Activated CD8-positive, alpha-beta memory T cell treated with anti-CD3 and anti-CD28 coated beads, Interleukin-2, amount 10 ng/mL, durations not matched to agents 7 days and 5 days (primary cell): Measurements from ENCODE around the gene CGRRF1. TPM values are rescaled to one million over a fixed set of nuclear protein-coding genes. Genes with fewer than 3 reads are reported as not detected.

Experiments used
- ATAC-seq: fragments of 150-1000 bp; cut with Tn5 transposase; one replicate; pipeline ENCODE4 v1.10.0; 2021; ENCODE audit warnings: moderate library complexity
- CTCF ChIA-PET: fragments of 350-600 bp; sonication (Branson Sonifier 250); formaldehyde crosslinking; loops from one replicate; lab custom pipeline; 2021; ENCODE audit warnings: antibody characterized with exemption; lab: Charles Lee
- DNase-seq: peaks from one replicate; pipeline ENCODE4 v3.0.0-alpha.2; 2020
- H3K27ac Mint-ChIP-seq: one replicate; pipeline ENCODE4 v1.8.0; 2021; ENCODE audit warnings: mild to moderate bottlenecking, mixed read lengths
- H3K27me3 Mint-ChIP-seq: one replicate; pipeline ENCODE4 v1.8.0; 2021; ENCODE audit warnings: mixed read lengths
- H3K36me3 Mint-ChIP-seq: one replicate; pipeline ENCODE4 v1.8.0; 2021; ENCODE audit warnings: mild to moderate bottlenecking, mixed read lengths
- H3K4me1 Mint-ChIP-seq: one replicate; pipeline ENCODE4 v1.8.0; 2021; ENCODE audit warnings: mixed read lengths
- H3K4me3 Mint-ChIP-seq: one replicate; pipeline ENCODE4 v1.8.0; 2021; ENCODE audit warnings: mild to moderate bottlenecking, moderate library complexity, mixed read lengths
- H3K9me3 Mint-ChIP-seq: one replicate; pipeline ENCODE4 v1.8.0; 2022; ENCODE audit warnings: low read depth, mixed read lengths
- total RNA-seq, 2 experiments: library from RNA; stranded (reverse); gene quantifications; one replicate each; pipeline ENCODE4 v1.2.3, GENCODE V29; 2021

The CGRRF1 gene, protein sequence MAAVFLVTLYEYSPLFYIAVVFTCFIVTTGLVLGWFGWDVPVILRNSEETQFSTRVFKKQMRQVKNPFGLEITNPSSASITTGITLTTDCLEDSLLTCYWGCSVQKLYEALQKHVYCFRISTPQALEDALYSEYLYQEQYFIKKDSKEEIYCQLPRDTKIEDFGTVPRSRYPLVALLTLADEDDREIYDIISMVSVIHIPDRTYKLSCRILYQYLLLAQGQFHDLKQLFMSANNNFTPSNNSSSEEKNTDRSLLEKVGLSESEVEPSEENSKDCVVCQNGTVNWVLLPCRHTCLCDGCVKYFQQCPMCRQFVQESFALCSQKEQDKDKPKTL
- 10 to 100 TPM in 1 of 2 experiments, 1 to 10 TPM in 1; 10.0 to 10.7 TPM for total RNA-seq

- peaks cover 3% of the 10 kb centered on the region for H3K36me3 Mint-ChIP-seq
- H3K4me1 Mint-ChIP-seq = peaks cover 26% of the 10 kb centered on the region
- H3K27ac Mint-ChIP-seq = peak within 1 kb of the TSS; percentile 84
- no peaks in the 10 kb centered on the region for H3K9me3 Mint-ChIP-seq
- ATAC-seq (peak; percentile 99), DNase-seq (peak; percentile 98)
- peaks cover 5% of the 10 kb centered on the region for H3K27me3 Mint-ChIP-seq
- peak within 1 kb of the TSS; percentile 87 for H3K4me3 Mint-ChIP-seq
- CTCF ChIA-PET = interaction anchor here (0.8 to 3.8 kb wide), 13 partner anchors 10 to 297 kb away, joined by 3 to 16 read pairs (median 4); partner anchors contain the start of genes CDKN3 and GMFB
Observed at GRCh38 chr14:54509546-54510501, at the start of gene CGRRF1. CGRRF1 (plus strand) TSS chr14:54509906; CDS start chr14:54509960, 54 bp downstream.

DNA sequence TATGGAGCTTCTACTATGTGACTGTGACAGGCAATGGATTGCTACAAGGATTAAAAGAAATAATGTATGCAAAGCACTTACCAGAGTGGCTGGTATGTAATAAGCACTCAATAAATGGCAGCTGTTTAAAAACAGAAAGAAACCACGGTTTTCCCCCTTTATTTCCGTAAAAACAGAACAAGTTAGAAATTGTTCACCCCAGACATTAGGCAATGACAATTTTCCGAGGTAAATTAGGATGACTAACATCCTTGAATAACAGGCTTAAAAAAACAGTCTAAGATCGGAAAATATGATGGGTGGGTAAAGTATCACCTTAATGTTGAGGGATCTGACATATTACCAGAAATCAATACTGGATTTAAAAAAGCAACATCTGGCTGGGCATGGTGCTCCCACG is 47.7 kb upstream of the CGRRF1 start:
- CTCF ChIA-PET = interaction anchor here (1.0 kb wide), 1 partner anchor 20 kb away, joined by 3 read pairs; no protein-coding TSS in a partner anchor
- peaks cover 4% of the 10 kb centered on the region for H3K9me3 Mint-ChIP-seq
- H3K27me3 Mint-ChIP-seq = no peaks in the 10 kb centered on the region
- ATAC-seq (no peak), DNase-seq (no peak)
- no peak overlapping the region for H3K4me3 Mint-ChIP-seq
- no peaks in the 10 kb centered on the region for H3K4me1 Mint-ChIP-seq
- H3K27ac Mint-ChIP-seq = no peak overlapping the region
- peaks cover 9% of the 10 kb centered on the region for H3K36me3 Mint-ChIP-seq

DNA sequence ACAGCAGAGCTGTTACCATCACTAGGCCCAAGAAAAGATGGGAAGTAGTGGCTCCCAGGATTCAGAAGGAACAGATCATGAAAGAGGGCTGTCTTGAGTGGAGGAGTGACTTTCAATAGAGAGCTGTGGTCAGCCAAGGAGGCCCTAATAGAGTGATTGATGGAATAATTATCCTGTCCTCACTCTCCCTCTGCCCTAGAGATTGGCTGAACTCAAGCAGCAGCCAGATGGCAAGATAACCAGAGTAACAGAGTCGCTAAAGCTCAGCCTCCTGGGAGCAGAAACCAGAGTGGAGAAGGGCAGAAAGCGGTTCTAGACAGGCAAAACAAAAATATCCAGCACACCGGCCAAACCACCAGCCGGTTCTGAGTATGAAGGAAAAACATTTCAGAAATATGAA is 44.1 kb upstream of the CGRRF1 start:
- H3K36me3 Mint-ChIP-seq = peaks cover 12% of the 10 kb centered on the region
- DNase-seq (no peak), ATAC-seq (no peak)
- no peaks in the 10 kb centered on the region for H3K4me1 Mint-ChIP-seq
- no peaks in the 10 kb centered on the region for H3K27me3 Mint-ChIP-seq
- CTCF ChIA-PET = interaction anchor here (0.6 to 1.0 kb wide), 2 partner anchors 309 to 557 kb away, joined by 3 read pairs; no protein-coding TSS in a partner anchor
- peaks cover 6% of the 10 kb centered on the region for H3K9me3 Mint-ChIP-seq
- no peak overlapping the region for H3K4me3 Mint-ChIP-seq
- no peak overlapping the region for H3K27ac Mint-ChIP-seq

GRCh38 chr14:54467280-54467679 is 42.4 kb upstream of the CGRRF1 start:
- no peaks in the 10 kb centered on the region for H3K4me1 Mint-ChIP-seq

GRCh38 chr14:54470701-54471100 is 39.0 kb upstream of the CGRRF1 start:
- no peaks in the 10 kb centered on the region for H3K27me3 Mint-ChIP-seq
- H3K4me1 Mint-ChIP-seq = no peaks in the 10 kb centered on the region
- no peak overlapping the region for H3K27ac Mint-ChIP-seq
- CTCF ChIA-PET = no interaction called here
- peaks cover 21% of the 10 kb centered on the region for H3K36me3 Mint-ChIP-seq
- H3K4me3 Mint-ChIP-seq = no peak overlapping the region
- ATAC-seq = no peak
- peaks cover 6% of the 10 kb centered on the region for H3K9me3 Mint-ChIP-seq
- DNase-seq = no peak

More at GRCh38 chr14:54467280-54467679, 42.4 kb upstream of the CGRRF1 start:
- CTCF ChIA-PET = no interaction called here
- ATAC-seq (no peak), DNase-seq (no peak)
- Mint-ChIP-seq H3K4me3 (no peak overlapping the region), H3K27me3 (no peaks in the 10 kb centered on the region), H3K27ac (no peak overlapping the region), H3K9me3 (peaks cover 6% of the 10 kb centered on the region), H3K36me3 (peaks cover 14% of the 10 kb centered on the region)

GRCh38 chr14:54471641-54472040 is 38.1 kb upstream of the CGRRF1 start:
- CTCF ChIA-PET = no interaction called here
- no peak overlapping the region for H3K27ac Mint-ChIP-seq
- ATAC-seq = no peak
- no peak for DNase-seq
- no peaks in the 10 kb centered on the region for H3K27me3 Mint-ChIP-seq
- H3K4me1 Mint-ChIP-seq = no peaks in the 10 kb centered on the region
- H3K36me3 Mint-ChIP-seq = peaks cover 28% of the 10 kb centered on the region
- peaks cover 6% of the 10 kb centered on the region for H3K9me3 Mint-ChIP-seq
- no peak overlapping the region for H3K4me3 Mint-ChIP-seq

DNA sequence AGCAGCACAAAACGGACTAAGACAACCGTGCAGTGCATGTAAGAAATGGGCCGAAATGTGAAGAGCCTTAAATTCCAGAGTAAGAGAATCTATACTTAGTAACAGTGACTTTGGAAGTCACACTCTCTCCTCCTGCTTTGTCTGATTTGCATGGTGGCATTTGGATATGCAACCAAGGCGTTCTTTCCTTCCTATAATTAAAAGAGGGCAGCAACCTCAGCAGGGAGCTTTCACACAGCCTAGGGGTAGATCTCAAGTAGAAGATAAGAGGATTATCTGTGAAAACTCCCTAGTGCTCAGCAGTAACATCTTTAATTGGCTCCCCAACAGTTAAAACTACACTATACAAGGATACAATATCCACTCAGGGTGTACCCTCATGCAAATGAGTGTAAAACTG is 37.4 kb upstream of the CGRRF1 start:
- no peak overlapping the region for H3K4me3 Mint-ChIP-seq
- CTCF ChIA-PET = no interaction called here

DNA sequence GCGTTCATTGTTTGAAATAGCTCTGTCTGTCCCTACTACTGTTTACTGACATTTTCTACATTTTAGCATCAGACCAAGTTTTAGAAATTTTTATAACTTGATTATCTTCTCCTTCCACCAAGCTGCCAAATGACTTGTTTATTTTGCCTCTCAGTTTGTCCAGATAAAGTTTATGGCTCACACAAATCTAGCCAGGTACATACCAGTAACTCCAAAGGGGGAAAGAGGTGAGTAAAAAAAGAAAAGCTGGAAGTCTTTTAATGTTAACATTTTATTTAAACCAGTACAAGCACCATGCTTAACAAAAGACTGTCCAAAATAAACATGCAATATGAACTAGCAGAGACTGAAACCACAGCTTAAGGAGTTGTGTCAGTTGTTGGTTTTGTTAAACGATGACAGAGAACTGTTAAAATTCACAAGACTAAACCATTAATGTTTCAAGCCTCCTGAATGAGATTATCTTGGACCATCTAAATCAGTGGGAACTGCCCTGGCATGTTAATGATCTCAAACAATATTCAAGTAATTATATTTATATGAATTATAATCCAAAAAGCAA is 35.4 kb upstream of the CGRRF1 start:
- Mint-ChIP-seq H3K27me3 (no peaks in the 10 kb centered on the region), H3K4me3 (no peak overlapping the region), H3K27ac (no peak overlapping the region), H3K36me3 (peaks cover 28% of the 10 kb centered on the region), H3K9me3 (no peaks in the 10 kb centered on the region), H3K4me1 (no peaks in the 10 kb centered on the region)
- DNase-seq = no peak
- ATAC-seq = no peak
- CTCF ChIA-PET = no interaction called here

More for the DNA sequence above, 37.4 kb upstream of the CGRRF1 start:
- Mint-ChIP-seq H3K4me1 (no peaks in the 10 kb centered on the region), H3K9me3 (peaks cover 5% of the 10 kb centered on the region), H3K27me3 (no peaks in the 10 kb centered on the region), H3K36me3 (peaks cover 30% of the 10 kb centered on the region), H3K27ac (no peak overlapping the region)
- DNase-seq (no peak), ATAC-seq (no peak)

GRCh38 chr14:54475187-54475899 is 34.4 kb upstream of the CGRRF1 start:
- Mint-ChIP-seq H3K4me3 (no peak overlapping the region), H3K4me1 (no peaks in the 10 kb centered on the region), H3K36me3 (peaks cover 30% of the 10 kb centered on the region), H3K27ac (no peak overlapping the region), H3K9me3 (no peaks in the 10 kb centered on the region), H3K27me3 (no peaks in the 10 kb centered on the region)
- ATAC-seq (no peak), DNase-seq (no peak)
- CTCF ChIA-PET = no interaction called here

- Mint-ChIP-seq H3K36me3 (peaks cover 33% of the 10 kb centered on the region), H3K27me3 (no peaks in the 10 kb centered on the region), H3K4me1 (no peaks in the 10 kb centered on the region), H3K9me3 (no peaks in the 10 kb centered on the region), H3K4me3 (no peak overlapping the region), H3K27ac (no peak overlapping the region)
- DNase-seq (no peak), ATAC-seq (no peak)
- CTCF ChIA-PET = no interaction called here
Observed at GRCh38 chr14:54475911-54476310, 33.8 kb upstream of the CGRRF1 start.

GRCh38 chr14:54478636-54479215 is 31.0 kb upstream of the CGRRF1 start:
- ATAC-seq = no peak
- no peak overlapping the region for H3K27ac Mint-ChIP-seq
- H3K9me3 Mint-ChIP-seq = no peaks in the 10 kb centered on the region
- no peak for DNase-seq
- H3K4me3 Mint-ChIP-seq = no peak overlapping the region
- H3K27me3 Mint-ChIP-seq = no peaks in the 10 kb centered on the region
- peaks cover 43% of the 10 kb centered on the region for H3K36me3 Mint-ChIP-seq
- peaks cover 10% of the 10 kb centered on the region for H3K4me1 Mint-ChIP-seq
- CTCF ChIA-PET = no interaction called here

GRCh38 chr14:54480830-54481562 is 28.7 kb upstream of the CGRRF1 start:
- no peak overlapping the region for H3K27ac Mint-ChIP-seq
- DNase-seq = no peak
- no peaks in the 10 kb centered on the region for H3K9me3 Mint-ChIP-seq
- ATAC-seq = no peak
- CTCF ChIA-PET = interaction anchor here (0.9 kb wide), 1 partner anchor 28 kb away, joined by 3 read pairs; the partner anchor contains the start of gene CGRRF1
- H3K27me3 Mint-ChIP-seq = no peaks in the 10 kb centered on the region
- peaks cover 27% of the 10 kb centered on the region for H3K4me1 Mint-ChIP-seq
- H3K36me3 Mint-ChIP-seq = peaks cover 42% of the 10 kb centered on the region
- no peak overlapping the region for H3K4me3 Mint-ChIP-seq
